Kidney (tissue), 14 donors: ENCODE results near the gene SPNS1. TPM values are rescaled to one million over a fixed set of nuclear protein-coding genes. Genes with fewer than 3 reads are reported as not detected.

ENCODE experiments used
- DNase-seq, 5 donors: peaks; one replicate each; pipeline ENCODE4 v3.0.0-alpha.2; 2013 to 2020
- FAIRE-seq: peaks from 2 replicates; lab custom pipeline; 2012; peaks lifted over from hg19 to GRCh38; lab: Jason Lieb, UNC
- H3K27ac ChIP-seq, 2 donors: one replicate each; pipeline ENCODE4 v1.7.0; 2013; ENCODE audit warnings: low read depth in 2 of 2, low read length in 2 of 2, inconsistent platforms in 1 of 2
- H3K27me3 ChIP-seq: one replicate; pipeline ENCODE4 v1.7.1; 2013; ENCODE audit warnings: low read length, inconsistent platforms; ENCODE audit not compliant: control insufficient read depth, insufficient read depth
- H3K36me3 ChIP-seq, 3 donors: one replicate each; pipeline versions ENCODE4 v1.7.0 to v1.7.1; 2013; ENCODE audit warnings: low read length in 3 of 3, control low read depth in 1 of 3, inconsistent platforms in 1 of 3; ENCODE audit not compliant: insufficient read depth in 3 of 3, control insufficient read depth in 2 of 3
- H3K4me1 ChIP-seq, 3 donors: one replicate each; pipeline versions ENCODE4 v1.7.0 to v1.7.1; 2013; ENCODE audit warnings: low read length in 3 of 3, inconsistent platforms in 1 of 3, low read depth in 1 of 3; ENCODE audit not compliant: control insufficient read depth in 2 of 3, insufficient read depth in 2 of 3
- H3K4me3 ChIP-seq, 3 donors: one replicate each; pipeline versions ENCODE4 v1.7.0 to v1.8.1; 2013; ENCODE audit warnings: low read length in 3 of 3, control low read depth in 1 of 3, inconsistent platforms in 1 of 3
- H3K9ac ChIP-seq, 3 donors: one replicate each; pipeline versions ENCODE4 v1.7.0 to v1.7.1; 2013; ENCODE audit warnings: low read length in 3 of 3, control low read depth in 1 of 3, inconsistent platforms in 1 of 3
- H3K9me3 ChIP-seq, 3 donors: one replicate each; pipeline versions ENCODE4 v1.7.0 to v1.7.1; 2013; ENCODE audit warnings: low read length in 3 of 3, control low read depth in 1 of 3, inconsistent platforms in 1 of 3; ENCODE audit not compliant: control insufficient read depth in 2 of 3, insufficient read depth in 1 of 3
- intact Hi-C: fragments of 100-400 bp; cut with DNase I; formaldehyde crosslinking; loops from one replicate; pipeline ENCODE4 v1.11.1; 2022
- polyA plus RNA-seq: library from polyadenylated mRNA; stranded (reverse); fragments of 350-450 nt; fragmentation: Illumina TruSeq; extraction: RNeasy Lipid Tissue Mini Kit (QIAGEN cat#74804); gene quantifications from one replicate; pipeline ENCODE4 v1.2.3, GENCODE V29; 2014; ENCODE audit warnings: low read depth, low replicate concordance; ENCODE audit not compliant: insufficient read depth
- total RNA-seq: library from RNA; stranded (reverse); fragmentation: NEBNext Ultra II Directional; extraction: Animal tissue kit (Norgen Biotek cat#: 25700); gene quantifications from one replicate; pipeline ENCODE4 v1.2.1, GENCODE V29; 2021
- TF ChIP-seq, protein P1 (sequence below): IDR thresholded peaks from 3 replicates; pipeline ENCODE4 v1.5.1; 2012; ENCODE audit warnings: mild to moderate bottlenecking, moderate library complexity, borderline replicate concordance; ENCODE audit not compliant: insufficient read depth; ENCODE audit errors: extremely low read depth
- donor health status: control.
- donor health status: control.
- donor health status: control.
- donor health status: control.
- donor health status: control.
- donor health status: DM: yes; HTN: yes; CAD: no.
- donor health status: Normal renal cell carcinoma (clear cell type).

Gene SPNS1
- total and polyA plus RNA-seq, 2 donors from 2014 or later, result 34.5 to 38.4 TPM

DNA sequence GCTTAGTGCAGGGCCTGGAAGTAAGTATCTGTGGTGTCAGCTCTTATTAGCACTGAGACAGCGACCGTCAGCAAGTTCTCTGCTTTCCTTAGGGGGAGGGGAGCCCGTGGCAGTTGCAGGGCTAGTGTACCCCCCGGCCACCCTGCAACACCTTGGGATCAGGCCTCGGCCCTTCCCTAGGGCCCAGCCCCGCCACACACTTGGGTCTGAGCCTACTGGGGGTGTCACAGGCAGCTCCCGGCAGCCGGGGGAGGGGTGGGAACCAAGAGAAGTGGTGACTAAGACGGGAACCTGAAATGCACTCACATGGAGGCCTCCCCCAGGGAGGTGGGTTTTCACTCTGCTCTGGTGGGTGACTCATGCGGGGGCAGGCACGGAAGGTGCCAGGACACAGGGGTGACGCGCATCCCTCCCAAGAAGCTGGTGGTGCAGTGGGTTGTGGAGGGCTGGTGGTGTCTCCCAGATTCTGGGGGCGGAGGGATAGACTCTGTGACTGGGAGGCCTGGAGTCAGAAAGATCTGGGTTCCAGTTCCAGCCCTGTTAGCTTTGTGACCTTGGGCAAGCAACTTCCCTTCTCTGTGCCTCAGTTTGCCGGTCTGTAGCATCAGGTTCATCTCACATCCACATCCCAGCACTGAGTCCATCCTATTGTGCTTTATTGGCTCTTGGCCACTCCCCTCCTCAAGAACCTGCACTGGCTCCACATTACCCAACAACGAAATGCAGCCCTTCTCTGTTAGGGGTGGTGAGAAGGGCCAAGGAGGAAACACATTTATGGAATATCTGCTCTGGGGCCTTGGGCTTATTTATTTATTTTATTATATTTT, 54.8 kb downstream of the SPNS1 start:
- Histone ChIP-seq H3K27me3 (no peaks in the 10 kb centered on the region), H3K27ac (no peak overlapping the region), H3K36me3 (no peaks in the 10 kb centered on the region), H3K9ac (no peak overlapping the region), H3K9me3 (no peaks in the 10 kb centered on the region), H3K4me1 (no peaks in the 10 kb centered on the region), H3K4me3 (no peak overlapping the region)
- intact Hi-C loops, result no loop called here
- TF ChIP-seq, protein P1, sequence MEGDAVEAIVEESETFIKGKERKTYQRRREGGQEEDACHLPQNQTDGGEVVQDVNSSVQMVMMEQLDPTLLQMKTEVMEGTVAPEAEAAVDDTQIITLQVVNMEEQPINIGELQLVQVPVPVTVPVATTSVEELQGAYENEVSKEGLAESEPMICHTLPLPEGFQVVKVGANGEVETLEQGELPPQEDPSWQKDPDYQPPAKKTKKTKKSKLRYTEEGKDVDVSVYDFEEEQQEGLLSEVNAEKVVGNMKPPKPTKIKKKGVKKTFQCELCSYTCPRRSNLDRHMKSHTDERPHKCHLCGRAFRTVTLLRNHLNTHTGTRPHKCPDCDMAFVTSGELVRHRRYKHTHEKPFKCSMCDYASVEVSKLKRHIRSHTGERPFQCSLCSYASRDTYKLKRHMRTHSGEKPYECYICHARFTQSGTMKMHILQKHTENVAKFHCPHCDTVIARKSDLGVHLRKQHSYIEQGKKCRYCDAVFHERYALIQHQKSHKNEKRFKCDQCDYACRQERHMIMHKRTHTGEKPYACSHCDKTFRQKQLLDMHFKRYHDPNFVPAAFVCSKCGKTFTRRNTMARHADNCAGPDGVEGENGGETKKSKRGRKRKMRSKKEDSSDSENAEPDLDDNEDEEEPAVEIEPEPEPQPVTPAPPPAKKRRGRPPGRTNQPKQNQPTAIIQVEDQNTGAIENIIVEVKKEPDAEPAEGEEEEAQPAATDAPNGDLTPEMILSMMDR, result no peak
- peak in 4 of 5 donors; percentile 28 to 54 (median 38) for DNase-seq
- no peak for FAIRE-seq

DNA sequence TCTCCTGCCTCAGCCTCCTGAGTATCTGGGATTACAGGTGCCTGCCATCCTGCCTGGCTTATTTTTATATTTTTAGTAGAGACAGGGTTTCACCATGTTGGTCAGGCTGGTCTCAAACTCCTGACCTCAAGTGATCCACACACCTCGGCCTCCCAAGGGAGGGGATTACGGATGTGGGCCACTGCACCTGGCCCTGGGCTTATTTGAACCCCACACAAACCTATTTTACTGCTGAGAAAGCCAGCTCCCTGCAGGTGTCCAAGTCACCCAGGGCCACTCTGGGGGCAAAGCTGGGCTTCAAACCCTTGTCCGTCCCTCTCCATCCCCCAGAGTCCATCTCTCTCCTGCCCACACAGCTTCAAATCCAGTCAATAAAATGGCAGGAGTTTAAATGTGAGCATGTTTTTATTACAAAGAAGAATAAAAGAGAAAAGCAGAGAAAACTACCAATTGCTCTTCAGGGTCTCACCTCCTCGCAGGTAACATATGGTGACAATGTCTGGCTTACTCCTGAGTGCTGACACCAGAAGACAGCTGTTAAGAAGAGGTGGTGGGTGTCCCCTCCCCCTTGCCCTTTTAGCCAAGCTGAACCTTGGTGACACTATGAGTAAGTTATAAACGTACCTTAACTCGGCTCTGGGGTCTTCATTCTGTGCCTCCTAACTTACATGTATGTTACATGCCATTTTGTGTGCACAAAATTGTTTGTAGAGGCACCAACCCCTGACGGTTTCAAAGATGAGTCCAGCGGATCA, 55.7 kb downstream of the SPNS1 start:
- FAIRE-seq, result no peak
- H3K36me3 ChIP-seq, result no peaks in the 10 kb centered on the region
- intact Hi-C loops, result no loop called here

More for the DNA sequence above, 55.7 kb downstream of the SPNS1 start:
- no peak overlapping the region for H3K27ac ChIP-seq
- no peak overlapping the region for H3K4me3 ChIP-seq
- no peak overlapping the region for H3K9ac ChIP-seq
- TF ChIP-seq, protein P1, result no peak
- H3K4me1 ChIP-seq, result no peaks in the 10 kb centered on the region
- no peaks in the 10 kb centered on the region for H3K27me3 ChIP-seq
- no peaks in the 10 kb centered on the region for H3K9me3 ChIP-seq
- no peak for DNase-seq

Other genes starting within 250 kb of the SPNS1 start
- 3.5 TPM for gene NPIPB9, start 223.0 kb upstream of the SPNS1 start, total RNA-seq
- gene NPIPB9, start 223.0 kb upstream of the SPNS1 start, polyA plus RNA-seq, result 0.37 TPM
- gene ATXN2L, start 151.8 kb upstream of the SPNS1 start, total RNA-seq, result 102 TPM
- gene ATXN2L, start 151.8 kb upstream of the SPNS1 start, polyA plus RNA-seq, result 43.2 TPM
- gene TUFM, start 128.4 kb upstream of the SPNS1 start, total RNA-seq, result 146 TPM
- 443 TPM for gene TUFM, start 128.4 kb upstream of the SPNS1 start, polyA plus RNA-seq
- 64.4 TPM for gene SH2B1, start 110.9 kb upstream of the SPNS1 start, total RNA-seq
- gene SH2B1, start 110.9 kb upstream of the SPNS1 start, polyA plus RNA-seq, result 44.8 TPM
- gene ATP2A1, start 96.3 kb upstream of the SPNS1 start, total RNA-seq, result 0.25 TPM
- 0.47 TPM for gene ATP2A1, start 96.3 kb upstream of the SPNS1 start, polyA plus RNA-seq
- gene RABEP2, start 49.5 kb upstream of the SPNS1 start, total RNA-seq, result 30.1 TPM
- gene RABEP2, start 49.5 kb upstream of the SPNS1 start, polyA plus RNA-seq, result 21.0 TPM
- gene CD19, start 42.8 kb upstream of the SPNS1 start, total RNA-seq, result 2.6 TPM
- gene CD19, start 42.8 kb upstream of the SPNS1 start, polyA plus RNA-seq, result 0.47 TPM
- 31.0 TPM for gene NFATC2IP, start 23.8 kb upstream of the SPNS1 start, total RNA-seq
- 8.9 TPM for gene NFATC2IP, start 23.8 kb upstream of the SPNS1 start, polyA plus RNA-seq
- 12.5 TPM for gene LAT, start 10.3 kb downstream of the SPNS1 start, total RNA-seq
- gene LAT, start 10.3 kb downstream of the SPNS1 start, polyA plus RNA-seq, result 8.3 TPM